ENCODE measurements around the gene CPNE8. TPM values are rescaled to one million over a fixed set of nuclear protein-coding genes. Genes with fewer than 3 reads are reported as not detected.

The CPNE8 gene
- total RNA-seq, 4 donors from 2014 or later: 3.8 to 7.0 (median 4.6) TPM

DNA sequence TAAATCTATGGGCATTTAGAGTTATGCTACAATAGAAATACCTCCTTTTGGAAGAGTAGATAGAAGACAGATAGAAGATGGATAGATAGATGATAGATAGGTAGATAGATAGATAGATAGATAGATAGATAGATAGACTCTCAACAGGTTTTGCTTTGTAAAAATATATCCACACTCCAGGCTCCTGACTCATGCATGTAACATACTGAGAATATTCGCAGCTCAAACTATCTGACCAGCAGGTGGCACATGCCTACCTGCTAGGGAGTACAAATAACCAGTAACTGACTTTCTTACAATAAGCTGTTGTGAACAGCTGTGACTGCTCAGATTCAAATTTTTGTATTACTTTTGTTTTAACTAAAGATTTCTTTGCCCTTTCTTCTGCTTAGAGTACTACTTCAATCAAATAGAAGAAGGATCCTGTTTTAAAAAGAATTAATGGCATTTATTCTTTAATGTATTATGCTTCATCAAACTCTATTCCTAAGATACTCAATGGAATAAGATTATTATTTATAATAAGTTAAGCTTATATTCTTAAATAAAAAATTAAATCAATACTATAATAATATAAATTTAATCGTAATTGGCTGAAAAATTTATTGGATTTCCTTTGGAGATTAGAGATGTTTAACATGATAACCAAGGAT lies 15.8 kb upstream of the CPNE8 start:
- in situ Hi-C loops (cut with MboI; ENCODE audit: low sequenced_read_pairs in 4 of 4) (no loop called here), intact Hi-C loops (cut with DNase I; ENCODE audit: low total_unique reads) (loop anchor here (10.0 kb wide), 1 partner anchor 184 kb away; no protein-coding TSS in a partner anchor)
- no peaks in the 10 kb centered on the region for H3K4me1 ChIP-seq
- no peak overlapping the region for H3K27ac ChIP-seq
- H3K27me3 ChIP-seq: no peaks in the 10 kb centered on the region
- TF ChIP-seq, protein P1, sequence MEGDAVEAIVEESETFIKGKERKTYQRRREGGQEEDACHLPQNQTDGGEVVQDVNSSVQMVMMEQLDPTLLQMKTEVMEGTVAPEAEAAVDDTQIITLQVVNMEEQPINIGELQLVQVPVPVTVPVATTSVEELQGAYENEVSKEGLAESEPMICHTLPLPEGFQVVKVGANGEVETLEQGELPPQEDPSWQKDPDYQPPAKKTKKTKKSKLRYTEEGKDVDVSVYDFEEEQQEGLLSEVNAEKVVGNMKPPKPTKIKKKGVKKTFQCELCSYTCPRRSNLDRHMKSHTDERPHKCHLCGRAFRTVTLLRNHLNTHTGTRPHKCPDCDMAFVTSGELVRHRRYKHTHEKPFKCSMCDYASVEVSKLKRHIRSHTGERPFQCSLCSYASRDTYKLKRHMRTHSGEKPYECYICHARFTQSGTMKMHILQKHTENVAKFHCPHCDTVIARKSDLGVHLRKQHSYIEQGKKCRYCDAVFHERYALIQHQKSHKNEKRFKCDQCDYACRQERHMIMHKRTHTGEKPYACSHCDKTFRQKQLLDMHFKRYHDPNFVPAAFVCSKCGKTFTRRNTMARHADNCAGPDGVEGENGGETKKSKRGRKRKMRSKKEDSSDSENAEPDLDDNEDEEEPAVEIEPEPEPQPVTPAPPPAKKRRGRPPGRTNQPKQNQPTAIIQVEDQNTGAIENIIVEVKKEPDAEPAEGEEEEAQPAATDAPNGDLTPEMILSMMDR (IDR thresholded peaks at IDR 0.05 in 4 of 5, conservative IDR thresholded peaks at IDR 0.05 in 1 of 5): peak in 1 of 5 experiments; percentile 15
- TF ChIP-seq POLR2A (IDR thresholded peaks at IDR 0.05): no peak
- H3K9me3 ChIP-seq: no peaks in the 10 kb centered on the region
- DNase-seq: no peak
- H3K36me3 ChIP-seq: no peaks in the 10 kb centered on the region
- no peak for ATAC-seq
- no peak overlapping the region for H3K4me3 ChIP-seq

DNA sequence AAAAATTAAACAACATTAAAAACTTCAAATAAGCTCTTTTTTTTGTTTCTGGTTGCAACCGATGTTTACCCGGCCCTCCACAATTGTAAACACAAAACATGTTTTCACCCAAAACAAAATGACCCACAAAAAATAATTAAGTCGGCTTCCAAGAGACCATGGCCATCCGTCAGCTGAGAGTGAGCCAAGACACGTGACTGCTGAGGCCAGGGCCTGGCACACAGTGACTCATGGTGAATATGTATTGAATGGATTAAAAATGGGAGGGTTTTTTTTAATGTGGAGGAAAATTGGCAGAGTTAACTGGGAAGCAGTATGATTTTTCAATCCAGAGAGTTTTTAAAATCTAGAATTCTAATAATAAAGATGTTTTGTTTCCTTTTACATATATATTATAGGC lies 13.8 kb upstream of the CPNE8 start:
- H3K4me3 ChIP-seq: no peak overlapping the region
- ATAC-seq (no peak), DNase-seq (no peak)
- in situ Hi-C loops (cut with MboI; ENCODE audit: low sequenced_read_pairs in 4 of 4): no loop called here
- intact Hi-C loops (cut with DNase I; ENCODE audit: low total_unique reads): no loop called here
- H3K27ac ChIP-seq: no peak overlapping the region
- H3K36me3 ChIP-seq: no peaks in the 10 kb centered on the region
- H3K9me3 ChIP-seq: no peaks in the 10 kb centered on the region
- H3K4me1 ChIP-seq: no peaks in the 10 kb centered on the region
- TF ChIP-seq POLR2A (IDR thresholded peaks at IDR 0.05): no peak
- TF ChIP-seq, protein P1 (IDR thresholded peaks at IDR 0.05 in 4 of 5, conservative IDR thresholded peaks at IDR 0.05 in 1 of 5): no peak
- no peaks in the 10 kb centered on the region for H3K27me3 ChIP-seq

DNA sequence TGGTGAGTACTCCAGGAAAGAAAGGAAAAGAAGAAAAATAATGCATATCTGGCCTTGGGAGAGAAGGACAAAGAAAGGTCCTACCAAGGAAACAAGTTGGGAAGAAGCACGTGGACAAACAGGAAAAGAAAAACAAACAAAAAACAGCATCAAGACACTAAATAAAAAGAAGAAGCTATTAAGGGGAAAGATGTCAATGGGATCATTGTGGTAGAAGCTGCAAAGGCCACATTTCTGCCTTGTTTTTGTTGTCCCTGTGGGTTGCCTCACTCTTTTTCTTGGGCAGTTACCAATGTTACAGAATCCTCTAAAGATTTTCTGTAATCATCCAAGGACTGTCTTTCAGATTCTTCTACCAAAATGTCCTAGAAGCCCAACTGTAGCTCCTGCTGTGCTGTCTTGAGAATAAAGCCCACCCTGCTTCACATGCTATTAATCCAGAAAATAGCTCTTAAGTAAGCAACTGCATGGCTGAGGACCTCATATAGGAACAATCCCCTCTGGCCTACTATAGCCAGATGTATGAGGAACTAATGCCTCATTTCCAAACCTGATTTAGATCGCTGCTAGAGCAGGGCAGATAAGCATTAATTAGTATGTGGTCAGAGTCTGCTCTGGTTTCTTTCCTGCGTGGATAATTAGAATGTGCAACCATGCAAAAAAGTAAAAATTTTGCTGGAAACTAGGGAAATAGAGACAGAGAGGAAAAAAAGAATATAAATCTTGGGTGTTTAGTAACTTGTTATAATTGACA lies 10.2 kb upstream of the CPNE8 start:
- no peaks in the 10 kb centered on the region for H3K9me3 ChIP-seq
- no peak overlapping the region for H3K27ac ChIP-seq
- H3K36me3 ChIP-seq: no peaks in the 10 kb centered on the region
- H3K27me3 ChIP-seq: no peaks in the 10 kb centered on the region
- ATAC-seq (no peak), DNase-seq (no peak)
- H3K4me1 ChIP-seq: no peaks in the 10 kb centered on the region
- intact Hi-C loops (cut with DNase I; ENCODE audit: low total_unique reads) (no loop called here), in situ Hi-C loops (cut with MboI; ENCODE audit: low sequenced_read_pairs in 4 of 4) (no loop called here)
- TF ChIP-seq, protein P1 (IDR thresholded peaks at IDR 0.05 in 4 of 5, conservative IDR thresholded peaks at IDR 0.05 in 1 of 5): no peak
- no peak for TF ChIP-seq POLR2A (IDR thresholded peaks at IDR 0.05)
- H3K4me3 ChIP-seq: no peak overlapping the region

DNA sequence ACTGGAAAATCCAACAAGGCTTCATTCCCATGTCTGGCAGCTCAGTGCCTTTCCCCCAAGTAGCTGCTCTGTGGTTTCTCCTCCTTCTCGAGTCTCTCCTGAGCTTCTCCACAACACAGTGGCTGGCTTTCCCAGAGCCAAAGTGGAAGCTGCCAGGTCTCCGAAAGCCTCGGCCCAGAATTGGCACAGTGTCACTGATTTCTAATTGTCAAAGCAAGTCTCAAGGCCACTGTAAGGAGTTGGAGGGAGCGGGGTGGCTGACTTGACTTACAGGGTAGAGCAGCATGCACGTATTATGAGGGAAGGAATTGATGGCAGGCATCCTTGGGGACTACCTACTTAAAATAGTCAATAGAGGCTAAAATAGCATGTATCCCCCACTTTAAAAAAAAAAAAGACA lies 6.7 kb upstream of the CPNE8 start:
- H3K9me3 ChIP-seq: no peaks in the 10 kb centered on the region
- TF ChIP-seq POLR2A (IDR thresholded peaks at IDR 0.05): no peak
- TF ChIP-seq, protein P1 (IDR thresholded peaks at IDR 0.05 in 4 of 5, conservative IDR thresholded peaks at IDR 0.05 in 1 of 5): no peak
- intact Hi-C loops (cut with DNase I; ENCODE audit: low total_unique reads): no loop called here
- H3K36me3 ChIP-seq: no peaks in the 10 kb centered on the region
- H3K4me1 ChIP-seq: no peaks in the 10 kb centered on the region
- no peak overlapping the region for H3K27ac ChIP-seq
- DNase-seq: no peak
- ATAC-seq: no peak
- peaks cover 0 to 3% (median 0%) of the 10 kb centered on the region in 3 donors for H3K27me3 ChIP-seq
- in situ Hi-C loops (cut with MboI; ENCODE audit: low sequenced_read_pairs in 4 of 4): no loop called here
- H3K4me3 ChIP-seq: no peak overlapping the region
